NCI-H2081 treated with DMSO at 0.1 percent for 48 hours (cell line): ENCODE results near the gene PARD6B.
"Not testable (repeated sequence)": the region's sequence is repeated elsewhere in the genome, so short reads cannot be mapped to it uniquely, and the experiment has no call there.

Experiments used
- DNase-seq: peaks from one replicate; lab custom pipeline; 2025; lab: John Stamatoyannopoulos, UW

Gene PARD6B, protein sequence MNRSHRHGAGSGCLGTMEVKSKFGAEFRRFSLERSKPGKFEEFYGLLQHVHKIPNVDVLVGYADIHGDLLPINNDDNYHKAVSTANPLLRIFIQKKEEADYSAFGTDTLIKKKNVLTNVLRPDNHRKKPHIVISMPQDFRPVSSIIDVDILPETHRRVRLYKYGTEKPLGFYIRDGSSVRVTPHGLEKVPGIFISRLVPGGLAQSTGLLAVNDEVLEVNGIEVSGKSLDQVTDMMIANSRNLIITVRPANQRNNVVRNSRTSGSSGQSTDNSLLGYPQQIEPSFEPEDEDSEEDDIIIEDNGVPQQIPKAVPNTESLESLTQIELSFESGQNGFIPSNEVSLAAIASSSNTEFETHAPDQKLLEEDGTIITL

DNA sequence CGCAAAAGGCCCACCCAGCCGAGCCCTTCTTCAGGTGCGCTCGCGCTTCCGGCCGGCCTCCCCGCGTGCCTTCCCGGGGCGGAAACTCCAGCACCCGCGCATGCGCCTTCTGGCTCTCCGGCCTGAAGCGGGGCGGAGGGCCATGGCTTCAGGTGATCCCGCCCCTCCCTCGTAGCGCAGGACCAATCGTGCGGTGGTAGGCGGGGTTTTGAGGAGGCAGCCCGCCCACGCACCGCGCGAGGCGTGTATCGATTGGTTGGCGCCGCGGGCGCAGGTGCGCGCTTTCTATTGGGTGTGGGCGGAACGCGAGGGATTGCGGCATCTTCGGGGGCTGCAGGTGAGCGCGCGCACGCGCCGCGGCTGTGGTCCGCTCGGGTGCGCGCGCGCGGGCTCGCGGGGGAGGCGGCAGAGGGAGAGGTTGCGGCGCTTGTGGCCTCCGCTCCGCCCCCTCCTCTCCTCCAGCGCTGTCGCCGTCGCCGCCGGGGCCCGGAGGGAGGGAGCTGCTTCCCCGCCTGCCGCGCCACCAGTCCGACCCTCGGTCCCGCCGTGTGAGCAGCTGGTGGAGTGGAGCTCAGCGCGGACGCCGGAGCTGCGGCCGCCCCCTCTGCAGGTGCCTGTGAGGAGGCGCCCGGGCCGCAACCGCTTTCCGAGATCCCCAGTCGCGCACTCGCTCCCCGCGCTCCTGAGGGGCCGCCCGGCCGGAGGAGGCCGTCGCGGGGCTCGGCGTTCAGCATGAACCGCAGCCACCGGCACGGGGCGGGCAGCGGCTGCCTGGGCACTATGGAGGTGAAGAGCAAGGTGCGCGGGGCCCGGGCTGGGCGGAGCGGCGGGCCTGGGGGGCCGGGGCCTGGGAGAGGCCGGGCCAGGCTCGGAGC is at the start of gene PARD6B:
TSS of gene PARD6B (plus strand) at position 526 of the 875 bp plus-strand sequence. CDS start at position 733, 207 bp downstream.
- peak; percentile 96 for DNase-seq

DNA sequence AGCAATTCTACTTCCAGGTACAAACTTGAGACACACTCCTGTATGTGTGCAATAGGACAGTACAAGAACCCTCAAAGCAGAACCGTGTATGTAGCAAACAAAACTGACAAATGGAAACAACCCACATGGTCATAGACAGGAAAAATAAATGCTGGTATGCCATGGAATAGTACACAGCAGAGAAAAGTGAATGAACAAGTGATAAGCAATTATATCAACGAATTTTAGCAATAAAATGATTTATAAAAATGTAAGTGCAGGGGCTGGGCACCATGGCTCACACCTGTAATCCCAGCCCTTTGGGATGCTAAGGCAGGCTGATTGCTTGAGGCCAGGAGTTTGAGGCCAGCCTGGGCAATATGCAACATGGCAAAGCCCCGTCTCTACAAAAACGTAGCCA is 49.3 kb upstream of the PARD6B start:
- DNase-seq, result no peak

DNA sequence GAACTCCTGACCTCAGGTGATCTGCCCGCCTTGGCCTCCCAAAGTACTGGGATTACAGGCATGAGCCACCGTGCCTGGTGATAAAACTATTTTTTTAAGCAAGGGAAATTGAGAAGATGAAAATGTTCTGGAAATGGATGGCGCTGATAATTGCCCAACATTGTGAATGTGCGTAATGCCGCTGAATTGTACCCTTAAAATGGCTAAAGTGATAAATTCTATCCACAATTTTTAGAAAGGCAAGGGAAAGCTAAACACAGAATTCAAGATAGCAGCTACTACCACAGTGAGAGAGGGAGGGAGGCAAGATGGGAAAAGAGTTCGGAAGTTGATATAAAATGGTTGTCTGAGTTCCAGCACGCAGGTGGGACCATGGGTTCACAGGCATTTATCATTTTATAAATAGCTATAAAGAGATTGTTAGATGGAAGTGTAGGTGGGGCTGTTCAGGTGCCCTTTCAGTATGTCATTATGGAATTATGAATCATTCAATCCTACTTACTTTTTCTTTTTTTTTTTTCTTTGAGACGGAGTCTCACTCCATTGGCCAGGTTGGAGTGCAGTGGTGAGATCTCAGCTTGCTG is 48.3 kb upstream of the PARD6B start:
- no peak for DNase-seq

DNA sequence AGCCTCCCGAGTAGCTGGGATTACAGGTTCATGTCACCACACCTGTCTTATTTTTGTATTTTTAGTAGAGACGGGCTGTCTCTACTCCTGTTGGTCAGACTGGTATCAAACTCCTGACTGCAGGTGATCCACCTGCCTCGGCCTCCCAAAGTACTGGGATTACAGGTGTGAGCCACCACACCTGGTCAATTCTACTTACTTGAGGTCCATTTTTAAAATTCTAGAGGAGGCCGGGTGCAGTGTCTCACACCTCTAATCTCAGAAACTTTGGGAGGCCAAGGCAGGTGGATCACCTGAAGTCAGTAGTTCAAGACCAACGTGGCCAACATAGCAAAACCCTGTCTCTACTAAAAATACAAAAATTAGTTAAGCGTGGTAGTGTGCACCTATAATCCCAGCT is 47.8 kb upstream of the PARD6B start:
- DNase-seq, result no peak

DNA sequence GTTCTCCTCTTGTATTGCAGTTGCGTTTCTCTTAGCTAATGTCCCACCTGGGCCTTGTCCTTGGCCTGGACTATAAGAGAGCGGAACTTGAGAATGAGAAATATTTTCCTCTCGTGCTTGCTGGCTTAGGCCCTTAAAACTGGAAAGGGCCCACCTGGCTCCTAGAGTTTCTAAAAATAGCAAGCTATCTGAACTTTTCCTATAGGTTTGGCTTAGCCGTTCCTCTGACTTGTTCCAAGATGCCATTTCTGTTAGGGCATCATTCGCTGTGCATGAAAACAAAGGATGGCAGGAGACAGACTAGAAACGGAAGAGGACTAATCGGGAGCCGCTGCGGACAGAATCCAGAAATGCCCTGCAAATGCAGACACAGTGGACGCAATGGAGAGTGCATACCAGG is 44.6 kb upstream of the PARD6B start:
- no peak for DNase-seq

DNA sequence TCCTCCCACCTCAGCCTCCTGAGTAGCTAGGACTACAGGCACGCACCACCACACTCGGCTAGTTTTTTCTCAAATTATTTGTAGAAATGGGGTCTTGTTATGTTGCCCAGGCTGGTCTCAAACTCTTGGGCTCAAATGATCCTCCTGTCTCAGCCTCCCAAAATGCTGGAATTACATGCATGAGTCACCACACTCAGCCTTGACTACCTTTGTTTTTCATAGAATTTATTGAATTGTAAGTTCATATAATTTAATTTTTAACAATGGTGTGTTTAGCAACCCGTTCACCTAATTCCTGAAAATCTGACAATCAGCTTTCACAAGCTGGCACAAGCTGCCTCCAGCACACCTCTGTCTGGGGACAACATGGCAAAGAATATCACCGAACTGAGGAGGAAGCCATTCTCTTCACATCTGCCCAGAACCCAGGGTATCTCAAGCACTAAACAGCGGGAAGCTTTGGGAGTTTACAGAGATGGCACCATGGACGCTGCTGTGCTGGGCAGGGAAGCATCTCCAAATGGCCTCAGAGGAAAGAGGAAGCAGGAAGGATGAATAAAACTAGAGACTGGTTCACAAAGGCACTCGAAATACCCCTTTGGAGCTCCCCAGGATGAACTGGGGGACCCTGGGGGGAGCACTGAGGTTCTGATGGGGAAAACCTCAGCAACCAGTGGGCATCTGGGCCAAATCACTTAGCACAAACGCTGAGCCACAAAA is 43.0 kb upstream of the PARD6B start:
- no peak for DNase-seq

DNA sequence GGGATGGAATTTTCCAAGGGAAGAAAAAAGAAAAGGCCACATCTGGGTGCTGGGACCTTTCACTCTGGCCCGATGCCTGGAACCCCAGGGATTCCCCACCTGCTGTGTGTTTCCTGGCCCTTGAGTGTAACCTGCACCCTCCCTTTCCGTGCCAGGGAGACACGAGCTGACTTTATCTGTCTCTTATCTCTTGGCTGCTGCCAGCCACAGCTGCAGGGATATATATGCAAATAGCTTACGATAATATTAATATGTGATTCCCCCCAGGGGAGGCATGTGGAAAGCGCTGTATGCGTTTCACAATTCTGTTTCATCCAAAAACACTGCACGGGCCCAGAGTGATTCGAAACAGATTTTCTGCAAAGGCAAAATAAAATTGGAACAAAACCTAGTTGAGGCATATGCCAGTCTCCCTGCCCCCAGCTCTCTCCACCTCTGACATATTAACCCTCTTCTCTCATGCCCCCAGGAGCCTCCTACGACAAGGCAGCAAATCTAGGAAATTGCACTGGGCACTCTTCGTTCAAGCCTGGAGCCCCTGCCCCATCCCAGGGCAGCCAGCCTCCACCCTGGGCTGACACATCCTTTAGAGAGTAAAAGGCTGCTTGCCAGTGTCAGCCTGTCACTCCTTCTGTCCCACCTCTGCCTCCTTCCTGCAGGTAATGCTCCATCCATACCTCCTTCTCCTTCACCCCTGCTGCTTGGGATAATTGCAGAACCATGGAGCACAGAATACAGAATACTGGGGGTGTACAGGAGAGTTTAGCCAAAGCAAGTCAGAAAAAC is 41.3 kb upstream of the PARD6B start:
- DNase-seq, result no peak

DNA sequence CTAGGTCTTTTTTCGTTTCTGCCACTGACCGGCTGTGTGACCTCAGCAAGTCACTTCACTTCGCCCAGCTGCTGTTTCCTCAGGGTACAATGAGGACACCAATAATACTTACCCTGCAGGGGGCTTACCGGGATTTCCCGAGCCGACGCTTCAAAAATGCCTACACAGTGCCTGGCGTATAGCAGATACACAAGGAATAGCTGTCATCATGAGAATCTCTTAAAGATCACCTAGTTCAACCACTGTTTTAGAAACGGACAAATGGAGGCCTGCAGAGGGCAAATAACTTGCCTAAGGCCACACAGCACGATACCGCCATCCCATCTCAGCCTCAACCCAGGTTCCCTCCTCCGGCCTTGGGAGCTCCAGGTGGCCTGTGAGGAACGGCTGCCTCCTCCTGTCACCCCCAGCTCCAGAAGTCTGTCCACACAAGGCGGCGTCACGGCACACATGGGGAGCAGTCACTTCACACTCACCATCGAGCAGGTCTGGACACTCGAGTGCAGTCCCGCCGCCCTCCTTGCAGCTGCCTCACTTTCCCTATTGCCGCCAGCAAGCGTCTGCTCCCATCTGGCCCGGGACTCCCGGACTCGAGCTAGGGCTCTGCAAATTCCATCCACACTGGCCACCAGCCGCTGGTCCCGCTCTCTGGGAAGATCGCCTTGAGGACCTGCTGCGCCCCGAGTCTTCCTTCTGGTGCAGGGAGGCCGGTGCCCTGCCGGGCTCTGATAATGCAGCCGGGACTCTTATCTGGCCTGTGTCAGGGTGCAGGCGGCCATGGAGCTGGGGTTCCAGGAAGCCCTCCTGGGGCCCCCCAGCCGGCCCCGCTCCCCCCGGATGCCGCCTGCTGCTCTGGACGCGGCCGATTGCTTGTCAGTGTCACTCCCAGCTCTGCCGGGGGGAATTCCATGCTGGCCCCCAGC is 40.5 kb upstream of the PARD6B start, which contains the start of gene RIPOR3:
TSS of gene RIPOR3 (minus strand) at position 893 of the 923 bp plus-strand sequence. CDS start at position 479, 414 bp downstream.
- no peak for DNase-seq

DNA sequence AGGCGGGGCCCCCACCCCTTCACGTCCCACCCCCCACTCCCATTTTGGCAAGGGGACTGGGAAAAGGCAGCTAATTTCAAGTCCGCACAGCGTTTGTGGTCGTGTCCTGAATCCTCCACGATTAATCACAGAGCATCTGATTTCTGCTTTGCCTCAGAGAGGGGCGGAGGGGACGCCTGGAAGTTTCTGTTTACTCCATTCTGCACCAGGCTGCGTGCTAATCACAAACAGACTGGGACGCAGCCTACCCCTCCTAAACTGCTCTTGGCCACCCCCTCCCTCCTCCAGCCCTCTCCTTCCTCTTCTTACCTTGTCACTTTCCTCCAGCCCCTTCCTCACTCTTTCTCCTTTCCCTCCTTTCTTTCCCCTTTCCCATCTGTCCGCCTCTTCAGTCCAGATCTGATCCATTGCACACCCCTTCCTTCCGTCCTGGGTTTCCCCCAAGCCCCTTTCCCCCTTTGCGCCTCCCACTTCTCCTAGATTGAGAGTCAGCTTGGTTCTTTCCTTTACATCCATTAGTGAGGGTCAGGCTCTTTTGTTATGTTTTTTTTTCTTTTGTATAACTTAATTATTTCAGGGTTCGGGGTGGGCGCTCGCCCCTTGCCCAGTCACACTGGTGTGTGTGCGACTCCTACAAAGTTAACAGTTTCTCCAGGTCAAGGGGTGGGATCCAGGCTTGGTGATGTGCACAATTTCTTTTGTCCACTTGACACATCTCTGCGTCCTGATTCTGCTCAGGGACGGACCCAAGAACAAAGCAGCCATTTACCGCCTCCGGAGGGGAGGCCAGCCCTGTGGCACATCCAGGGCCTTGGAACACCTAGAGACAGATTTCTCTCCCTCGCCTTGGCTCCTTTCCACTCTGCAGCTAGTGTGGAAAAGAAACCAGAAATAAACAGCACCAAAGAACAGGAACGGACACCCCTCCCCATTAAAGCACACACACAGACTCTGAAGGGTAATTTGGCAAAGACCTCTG is 39.5 kb upstream of the PARD6B start:
- no peak for DNase-seq

DNA sequence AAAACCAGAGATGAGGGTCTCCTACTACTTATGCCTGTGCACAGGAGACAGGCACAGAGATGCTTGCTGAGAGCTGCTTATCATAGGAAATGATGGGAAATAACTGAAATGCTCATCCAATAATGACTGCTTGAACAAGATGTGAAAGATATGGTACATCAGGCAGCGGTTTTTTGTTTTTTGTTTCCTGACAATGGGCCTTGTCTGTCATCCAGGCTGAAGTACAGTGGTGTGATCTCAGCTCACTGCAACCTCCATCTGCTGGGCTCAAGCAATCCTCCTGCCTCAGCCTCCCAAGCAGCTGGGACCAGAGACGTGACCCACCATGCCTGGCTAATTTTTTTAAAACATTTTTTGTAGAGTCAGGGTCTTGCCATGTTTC is 38.8 kb upstream of the PARD6B start:
- DNase-seq, result no peak

DNA sequence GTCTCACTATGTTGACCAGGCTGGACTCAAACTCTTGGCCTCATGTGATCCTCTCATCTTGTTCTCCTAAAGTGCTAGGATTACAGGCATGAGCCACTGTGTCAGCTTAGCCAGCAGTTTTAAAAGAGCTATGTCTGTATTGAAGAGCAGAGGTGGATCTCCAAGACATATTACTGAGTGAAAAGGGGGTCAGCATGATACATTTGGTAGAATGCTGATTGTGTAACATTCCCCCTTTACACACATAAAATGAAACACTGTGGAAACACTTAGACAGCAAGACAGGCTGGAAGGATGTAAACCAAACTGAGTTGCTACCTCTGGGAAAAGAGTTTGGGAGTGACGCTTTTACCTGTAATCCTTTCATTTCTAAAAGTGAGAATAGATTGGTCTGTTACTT is 38.4 kb upstream of the PARD6B start:
- no peak for DNase-seq

DNA sequence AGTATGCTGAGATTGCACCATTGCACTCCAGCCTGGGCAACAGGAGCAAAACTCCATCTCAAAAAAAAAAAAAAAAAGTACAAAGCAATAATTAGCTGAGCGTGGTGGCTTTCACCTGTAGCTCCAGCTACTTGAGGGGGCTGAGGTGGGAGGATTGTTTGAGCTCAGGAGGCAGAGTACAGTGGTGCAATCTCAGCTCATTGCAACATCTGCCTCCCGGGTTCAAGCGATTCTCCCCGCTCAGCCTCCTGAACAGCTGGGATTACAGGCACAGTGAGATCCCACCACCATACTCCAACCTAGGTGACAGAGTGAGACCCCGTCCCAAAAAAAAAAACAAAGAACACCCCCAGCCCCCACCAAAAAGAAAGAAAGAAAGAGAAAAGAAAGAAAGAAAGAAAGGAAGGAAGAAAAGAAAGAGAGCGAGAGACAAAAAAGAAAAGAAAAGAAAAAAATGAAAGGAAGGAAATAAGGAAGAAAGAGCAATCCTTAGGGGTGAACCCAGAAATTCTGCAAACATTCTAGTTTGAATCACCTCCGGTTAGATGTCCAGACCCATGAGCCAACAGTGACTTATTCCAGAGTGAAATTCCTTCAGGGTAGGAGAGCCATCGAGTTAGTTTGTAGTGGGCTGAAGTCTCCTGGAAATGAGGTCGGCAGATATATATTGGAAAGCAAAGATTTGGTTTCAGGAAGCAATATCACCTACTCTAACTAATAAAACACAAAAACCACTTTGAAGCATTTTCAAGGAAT is 36.8 kb upstream of the PARD6B start:
- no peak for DNase-seq

DNA sequence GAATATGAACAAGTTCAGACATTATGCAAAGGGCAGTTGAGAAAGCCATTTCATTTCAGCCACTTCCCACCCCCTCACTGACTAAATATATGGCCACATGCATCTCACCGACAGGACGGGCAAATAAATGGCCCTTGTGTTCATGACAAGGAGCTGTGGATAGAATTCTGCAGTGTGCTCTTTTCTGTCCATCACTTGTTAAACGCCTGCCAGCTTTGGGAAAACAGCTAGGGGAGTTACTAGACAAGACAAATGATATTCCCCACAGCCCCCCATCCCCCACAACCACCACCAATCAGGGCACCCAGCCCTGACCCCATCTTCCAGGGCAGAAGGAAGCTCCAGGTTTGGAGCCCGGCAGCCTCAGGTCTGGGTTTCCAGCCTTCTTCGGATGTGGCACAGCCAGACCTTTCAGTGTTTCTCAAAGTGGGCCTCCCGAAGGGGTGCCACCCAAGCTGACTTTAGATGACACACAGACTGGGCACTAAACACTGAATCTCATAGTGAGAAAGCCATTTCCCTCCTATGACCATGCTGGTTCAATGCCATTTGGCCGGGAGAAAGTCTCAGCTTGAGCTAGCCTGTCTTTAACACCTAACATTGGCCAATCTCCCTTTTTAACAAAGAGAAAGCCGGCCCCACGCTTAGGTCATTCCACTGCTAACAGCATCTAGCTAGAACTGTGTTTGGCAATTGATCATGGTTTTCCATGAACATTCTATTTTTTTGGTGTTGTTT is 36.1 kb upstream of the PARD6B start:
- DNase-seq, result no peak

DNA sequence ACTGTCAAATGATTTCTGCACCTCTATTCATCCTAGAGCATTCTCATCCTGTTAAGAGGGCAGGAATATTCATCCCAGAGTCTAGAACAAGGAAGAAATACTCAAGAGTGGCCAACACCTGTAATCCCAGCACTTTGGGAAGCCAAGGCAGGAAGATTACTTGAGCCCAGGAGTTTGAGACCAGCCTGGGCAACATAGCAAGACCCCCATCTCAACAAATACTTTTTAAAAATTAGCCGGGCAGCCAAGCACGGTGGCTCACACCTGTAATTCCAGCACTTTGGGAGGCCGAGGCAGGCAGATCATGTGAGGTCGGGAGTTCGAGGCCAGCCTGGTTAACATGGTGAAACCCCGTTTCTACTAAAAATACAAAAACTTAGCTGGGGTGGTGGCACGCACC is 33.1 kb upstream of the PARD6B start:
- not testable (repeated sequence) for DNase-seq

DNA sequence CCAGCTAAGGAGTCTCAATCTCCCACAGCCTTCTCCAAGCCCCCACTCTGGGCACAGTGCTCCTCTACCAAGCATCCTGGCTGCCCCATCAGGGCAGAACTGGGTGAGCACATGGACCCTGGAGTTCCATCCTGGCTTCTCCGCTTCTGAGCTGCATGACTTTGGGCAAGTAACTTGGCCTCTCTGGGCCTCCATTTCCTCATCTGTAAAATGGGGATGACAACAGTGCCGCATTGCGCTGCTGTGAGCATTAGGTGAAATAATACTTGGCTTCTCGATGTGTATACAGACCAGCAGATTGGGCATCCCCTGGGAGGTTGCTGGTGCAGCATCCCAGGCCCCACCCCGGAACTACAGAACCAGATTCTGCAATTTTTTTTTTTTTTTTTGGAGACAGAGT is 31.7 kb upstream of the PARD6B start:
- no peak for DNase-seq

DNA sequence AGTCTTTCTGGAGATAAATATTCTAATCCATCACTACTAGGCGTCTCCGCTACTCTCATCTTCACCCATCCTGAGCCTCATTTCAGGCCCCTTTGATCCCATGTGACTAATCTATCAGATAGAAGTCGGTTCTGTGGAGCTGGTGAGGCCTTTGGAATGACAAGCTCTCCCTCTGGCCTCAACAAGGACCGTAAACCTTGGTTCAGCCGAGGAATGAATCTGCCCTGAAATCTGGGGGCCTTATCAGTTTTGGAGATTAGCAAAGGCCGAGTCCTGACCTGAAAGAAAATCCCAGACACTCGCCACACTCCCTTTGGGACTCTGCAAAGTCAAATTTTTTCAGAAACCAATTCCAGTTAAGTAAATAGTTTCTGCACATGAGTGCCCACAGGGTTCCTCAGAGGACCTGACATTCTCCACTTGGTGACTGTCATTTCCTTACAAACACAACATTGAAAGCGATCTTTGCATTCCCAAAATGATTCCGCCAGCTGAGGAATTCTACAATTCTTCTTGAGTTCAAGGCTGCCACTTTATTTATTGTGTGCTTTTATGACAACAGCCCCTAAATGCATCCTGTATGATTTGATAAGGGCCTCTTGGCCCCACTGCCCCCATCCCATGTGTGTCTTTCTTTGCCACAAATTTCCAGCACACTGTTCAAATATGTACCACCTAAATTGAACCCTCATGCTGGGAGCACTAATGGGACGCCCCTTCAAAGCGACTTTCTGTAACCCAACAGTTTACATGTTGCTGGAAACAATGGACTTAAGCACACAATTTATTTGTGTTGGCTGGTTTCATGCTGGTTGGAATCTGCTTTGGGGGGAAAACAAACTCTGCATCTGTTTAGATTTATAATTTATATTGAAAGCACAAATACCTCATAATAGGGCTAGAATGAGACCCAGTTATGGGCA is 30.1 kb upstream of the PARD6B start:
- DNase-seq, result no peak
